G401.6 (cell line): ENCODE data around the gene DLGAP4.

Experiments used
- FAIRE-seq: peaks from 2 replicates; lab custom pipeline; 2012; peaks lifted over from hg19 to GRCh38; lab: Jason Lieb, UNC

The DLGAP4 gene

DNA sequence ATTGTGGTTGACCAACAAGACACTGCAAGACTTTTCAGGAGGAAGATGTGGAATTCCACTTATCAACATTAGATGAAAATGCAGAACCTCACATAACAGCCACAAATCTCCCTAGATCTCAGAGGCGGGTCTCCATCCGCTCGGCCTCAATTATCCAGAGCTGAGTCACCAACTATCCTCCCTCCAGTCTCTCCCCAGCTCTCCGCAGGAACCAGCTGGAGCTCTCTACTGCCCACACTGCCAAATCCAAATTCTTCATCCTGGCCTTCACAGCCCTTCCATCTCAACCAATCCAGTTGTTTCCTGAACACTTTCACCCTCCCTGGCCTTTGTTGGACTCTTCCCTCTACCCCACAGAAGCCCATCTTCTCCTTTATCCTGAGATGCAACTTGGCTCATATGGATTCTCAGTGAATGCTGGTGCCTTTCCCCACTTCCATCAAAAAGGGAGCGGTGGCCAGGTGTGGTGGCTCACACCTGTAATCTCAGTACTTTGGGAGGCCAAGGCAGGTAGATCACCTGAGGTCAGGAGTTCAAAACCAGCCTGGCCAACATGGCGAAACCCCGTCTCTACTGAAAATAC is 263.8 kb downstream of the DLGAP4 start:
- no peak for FAIRE-seq

DNA sequence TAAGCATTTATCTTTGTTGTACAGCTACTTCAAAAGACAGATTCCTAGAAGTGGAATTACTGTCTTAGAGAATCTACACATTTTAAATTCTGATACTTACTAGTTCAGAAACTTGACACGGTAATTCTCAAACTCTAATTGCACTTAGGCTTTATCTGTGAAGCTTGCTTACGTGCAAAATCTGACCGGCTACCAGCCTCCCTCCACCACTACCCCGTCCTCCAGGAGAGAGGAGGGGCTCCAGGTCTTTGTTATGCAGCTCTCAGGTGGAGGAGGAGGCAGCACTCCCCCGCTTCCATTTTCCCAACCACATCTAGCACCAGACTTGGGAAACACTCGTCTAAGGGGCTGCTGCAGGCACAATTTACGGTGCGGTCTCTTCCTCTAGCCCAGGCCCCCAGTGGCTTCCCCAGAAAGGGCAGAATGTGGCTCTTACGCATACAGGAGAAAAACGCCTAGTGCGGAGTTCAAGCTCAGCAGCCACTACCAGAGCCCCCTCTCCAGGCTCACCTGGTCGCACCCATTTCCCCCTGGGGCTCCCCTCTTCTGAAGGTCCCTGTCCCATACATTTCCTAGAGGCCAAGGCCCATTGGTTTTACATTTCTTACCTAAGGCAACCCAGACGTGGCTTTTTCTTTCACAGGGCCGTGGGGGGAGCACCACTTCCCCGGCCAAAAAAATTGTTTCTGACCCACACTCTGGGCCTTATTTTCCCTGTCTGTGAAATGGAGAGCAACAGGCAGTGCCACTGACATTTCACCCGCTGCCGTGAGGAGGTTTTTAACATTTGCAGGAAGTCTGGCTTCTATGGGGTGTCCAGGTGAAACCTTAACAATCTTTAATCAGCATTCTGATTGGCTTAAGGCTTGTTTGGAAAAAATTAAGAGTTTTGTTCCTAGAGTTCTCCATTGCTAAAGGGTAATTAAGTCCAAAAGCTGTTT is 265.7 kb downstream of the DLGAP4 start:
- no peak for FAIRE-seq

DNA sequence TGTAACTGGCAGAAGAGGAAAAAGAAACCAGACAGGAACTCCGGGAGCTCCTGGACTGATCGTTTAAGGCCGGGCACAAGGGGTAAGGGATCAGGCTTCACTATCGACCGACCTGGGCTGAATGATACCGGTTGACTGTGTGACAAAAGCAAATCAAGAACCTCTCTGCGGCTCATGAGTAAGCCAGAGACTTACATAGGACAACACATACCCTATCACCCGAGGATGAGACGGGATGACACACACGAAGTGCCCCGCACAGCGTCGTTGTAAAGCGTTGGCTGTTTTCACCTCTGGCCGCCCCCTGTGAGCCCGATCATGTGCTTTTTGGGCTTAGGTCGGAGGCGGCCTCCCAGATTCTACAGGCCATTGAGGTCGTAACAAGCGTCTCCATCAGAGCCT is 266.6 kb downstream of the DLGAP4 start:
- FAIRE-seq: no peak

DNA sequence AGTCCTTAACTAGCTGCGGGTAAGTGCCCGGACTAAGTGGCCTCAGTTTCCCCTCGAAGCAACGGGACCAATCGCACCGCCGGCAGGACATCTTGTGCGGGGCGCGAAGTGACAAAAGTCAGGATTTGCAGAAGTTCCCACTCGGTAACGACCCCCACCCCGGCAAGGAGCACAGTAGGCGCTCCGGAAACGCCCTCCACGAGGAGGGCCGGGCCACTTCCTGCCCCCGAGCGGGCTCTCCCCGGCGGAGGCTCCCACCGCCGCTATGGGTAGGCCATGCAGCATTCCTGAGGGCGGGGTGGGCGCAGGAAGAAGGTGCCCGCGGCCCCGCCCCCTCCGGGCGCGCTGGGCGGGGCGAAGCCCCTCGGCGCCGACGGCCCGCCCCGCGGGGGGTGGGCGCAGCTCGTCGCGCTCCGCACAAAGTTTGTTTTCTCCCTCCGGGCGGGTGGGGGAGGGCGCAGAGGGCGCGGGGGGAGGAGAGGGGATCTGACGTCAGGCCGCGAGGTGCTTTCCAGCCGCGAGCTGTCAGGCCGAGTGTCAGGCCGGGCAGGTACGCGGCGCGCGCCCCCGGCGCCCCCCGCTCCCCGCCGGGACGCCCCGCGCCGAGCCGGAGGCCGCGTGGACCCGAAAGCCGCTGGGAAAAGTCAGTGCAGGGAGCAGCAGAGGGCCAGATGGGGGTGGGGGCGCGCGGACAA is 267.1 kb downstream of the DLGAP4 start, which contains the start of gene TGIF2:
TGIF2 (plus strand) TSS at position 495 of the 695 bp plus-strand sequence. CDS start 5,178 bp downstream, outside the sequence.
- no peak for FAIRE-seq

DNA sequence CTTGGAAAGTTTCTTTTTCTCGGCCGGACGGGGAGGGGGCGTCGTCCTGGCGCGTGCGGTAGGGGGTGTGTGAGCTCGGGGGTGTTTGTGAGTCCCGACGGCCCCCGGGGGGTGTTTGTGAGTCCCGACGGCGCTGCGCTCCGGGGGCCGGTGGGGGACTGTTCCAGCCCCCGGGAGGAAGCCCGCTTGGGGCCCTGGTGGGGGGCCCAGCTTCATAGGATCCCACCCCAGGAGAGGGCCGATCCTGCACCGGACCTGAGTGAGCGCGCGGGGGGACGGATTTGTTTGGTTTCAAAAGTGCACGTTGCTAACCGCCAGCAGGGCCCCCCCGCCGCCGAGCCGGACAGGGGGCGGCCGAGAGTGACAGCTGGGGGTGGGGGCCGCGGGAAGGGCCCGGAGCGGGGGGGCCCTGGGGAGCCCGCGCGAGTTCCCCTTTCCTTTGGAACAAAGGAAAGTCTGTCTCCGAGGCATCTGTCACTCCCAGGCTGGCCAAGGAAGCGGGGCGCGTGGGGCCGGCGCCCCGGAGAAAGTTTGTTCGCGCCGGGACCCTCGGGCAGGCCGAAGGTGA is 267.7 kb downstream of the DLGAP4 start:
- FAIRE-seq: no peak

DNA sequence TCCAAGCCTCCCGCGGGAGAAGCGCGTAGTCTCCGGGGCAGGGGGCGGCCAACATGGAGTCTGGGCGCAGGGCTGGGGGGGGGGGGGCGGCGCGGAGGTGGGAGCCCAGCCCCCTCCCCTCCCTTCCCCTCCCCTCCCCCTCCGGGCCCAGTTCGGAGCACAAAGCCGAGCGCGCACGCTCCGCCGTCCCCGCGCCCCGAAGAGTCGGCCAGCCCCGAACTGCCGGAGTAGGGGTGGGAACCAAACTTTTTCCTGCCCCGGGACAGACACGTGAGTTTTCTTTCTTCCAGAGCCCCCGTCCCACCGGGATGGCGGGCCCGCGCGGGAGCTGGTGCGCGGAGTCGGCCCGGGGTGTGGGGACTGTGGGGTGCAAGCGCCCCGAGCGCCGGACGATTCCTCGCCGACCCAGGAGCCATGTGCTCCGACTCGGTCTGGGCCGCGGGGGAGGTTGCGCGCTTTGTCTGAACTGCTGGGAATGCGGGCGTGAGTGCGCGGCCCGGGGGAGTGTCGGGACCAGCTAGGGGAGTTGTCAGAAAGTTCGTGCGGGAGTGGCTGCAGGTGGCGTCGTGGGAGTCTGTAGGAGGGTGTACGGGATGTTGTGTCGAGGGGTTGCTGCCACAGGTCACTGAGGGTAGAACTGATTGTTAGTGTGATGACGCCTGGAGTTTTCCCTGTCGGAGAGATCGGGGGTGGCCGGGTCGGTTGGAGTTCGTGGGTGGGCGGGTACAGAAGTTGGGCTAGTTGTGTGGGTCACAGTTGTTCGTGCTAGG is 268.4 kb downstream of the DLGAP4 start:
- no peak for FAIRE-seq

DNA sequence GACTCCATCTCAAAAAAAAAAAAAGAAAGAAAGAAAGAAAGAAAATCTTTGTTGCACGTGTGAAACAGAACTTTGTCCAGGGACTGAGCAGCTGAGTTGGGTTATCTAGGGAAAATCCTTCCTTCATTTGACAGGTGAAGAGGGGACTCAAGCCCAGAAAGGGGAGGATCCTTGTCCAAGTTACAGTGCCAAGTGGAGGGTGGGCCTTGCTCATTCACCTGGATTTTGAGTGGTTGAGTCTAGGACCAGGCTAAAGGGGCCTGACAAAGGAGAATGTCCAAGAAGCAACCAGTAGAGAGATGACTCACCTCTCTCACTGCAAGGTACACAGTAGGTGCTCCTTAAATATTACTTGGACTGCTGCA is 269.9 kb downstream of the DLGAP4 start:
- no peak for FAIRE-seq
